Coronary artery (tissue), 2 donors: ENCODE measurements around the gene PDE2A.

Source experiments
- DNase-seq: peaks from one replicate; pipeline ENCODE4 v3.0.0-alpha.2; 2017; ENCODE audit warnings: low spot score
- H3K27ac ChIP-seq, 2 donors: fragments of 200-600 bp; sonication (generic); one replicate each; pipeline ENCODE4 v1.5.1; 2016 to 2019
- H3K4me3 ChIP-seq: fragments of 200-600 bp; sonication (generic); 2 replicates; pipeline ENCODE4 v1.5.1; 2016; ENCODE audit warnings: mild to moderate bottlenecking, moderate library complexity
- CTCF ChIP-seq: fragments of 200-600 bp; sonication (generic); IDR thresholded peaks from one replicate; pipeline ENCODE4 v1.5.1; 2019; ENCODE audit warnings: antibody characterized with exemption

Gene PDE2A

DNA sequence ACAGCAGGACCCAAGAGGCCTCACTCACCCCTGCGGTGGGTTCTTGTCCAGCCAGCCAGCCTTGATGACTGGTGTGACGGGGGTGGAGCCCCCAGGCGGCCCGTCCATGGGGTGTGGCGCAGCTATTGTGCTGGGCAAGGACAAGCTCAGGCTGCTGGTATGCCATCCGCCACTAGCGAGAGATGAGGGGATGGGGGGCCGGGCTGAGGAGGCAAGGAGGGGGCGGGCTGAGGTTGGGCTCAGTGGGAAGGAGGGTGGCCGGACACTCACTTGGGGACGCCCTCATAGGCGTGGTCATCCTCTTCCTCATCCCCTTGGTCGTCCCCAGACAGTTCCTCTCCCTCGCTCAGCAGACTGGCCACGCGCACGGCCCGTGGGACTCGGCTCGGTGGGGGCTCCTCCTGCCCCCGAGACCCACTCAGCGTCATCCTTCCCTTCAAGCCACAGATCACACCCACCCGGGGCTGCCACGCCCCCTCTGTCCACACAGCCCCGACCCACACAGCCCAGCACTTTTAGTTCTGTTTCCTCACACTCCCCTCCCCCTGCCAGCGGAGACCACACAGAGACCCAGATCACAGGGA lies 38.0 kb upstream of the PDE2A start:
- H3K27ac ChIP-seq: peak overlapping the region in 1 of 2 donors; percentile 62

GRCh38 chr11:72711141-72711540 lies 36.9 kb upstream of the PDE2A start:
- DNase-seq: no peak
- H3K27ac ChIP-seq: no peak overlapping the region
- TF ChIP-seq CTCF: no peak
- no peak overlapping the region for H3K4me3 ChIP-seq

More for the DNA sequence above, 38.0 kb upstream of the PDE2A start:
- no peak for DNase-seq
- H3K4me3 ChIP-seq: no peak overlapping the region
- no peak for TF ChIP-seq CTCF

DNA sequence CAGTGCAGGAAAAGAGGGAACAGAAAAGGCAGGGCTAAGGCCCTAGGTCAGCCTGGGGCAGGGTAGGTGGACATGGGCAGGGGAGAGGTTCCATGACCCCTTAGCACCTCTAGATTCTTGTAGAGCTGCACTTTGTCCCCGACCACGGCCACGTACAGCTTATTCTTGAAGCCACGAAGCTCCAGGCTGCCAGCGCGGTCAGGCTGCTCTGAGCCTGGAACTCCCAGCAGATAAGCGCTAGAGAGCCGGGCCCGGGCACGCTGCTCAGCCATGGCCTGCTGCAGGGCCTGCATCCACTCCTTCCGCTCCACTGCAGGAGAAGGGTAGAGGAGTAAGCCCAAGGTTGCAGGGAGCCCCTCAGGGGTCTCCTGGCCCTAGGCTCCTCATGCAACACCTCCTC lies 36.1 kb upstream of the PDE2A start:
- Histone ChIP-seq H3K4me3 (no peak overlapping the region), H3K27ac (no peak overlapping the region)
- no peak for DNase-seq
- no peak for TF ChIP-seq CTCF

DNA sequence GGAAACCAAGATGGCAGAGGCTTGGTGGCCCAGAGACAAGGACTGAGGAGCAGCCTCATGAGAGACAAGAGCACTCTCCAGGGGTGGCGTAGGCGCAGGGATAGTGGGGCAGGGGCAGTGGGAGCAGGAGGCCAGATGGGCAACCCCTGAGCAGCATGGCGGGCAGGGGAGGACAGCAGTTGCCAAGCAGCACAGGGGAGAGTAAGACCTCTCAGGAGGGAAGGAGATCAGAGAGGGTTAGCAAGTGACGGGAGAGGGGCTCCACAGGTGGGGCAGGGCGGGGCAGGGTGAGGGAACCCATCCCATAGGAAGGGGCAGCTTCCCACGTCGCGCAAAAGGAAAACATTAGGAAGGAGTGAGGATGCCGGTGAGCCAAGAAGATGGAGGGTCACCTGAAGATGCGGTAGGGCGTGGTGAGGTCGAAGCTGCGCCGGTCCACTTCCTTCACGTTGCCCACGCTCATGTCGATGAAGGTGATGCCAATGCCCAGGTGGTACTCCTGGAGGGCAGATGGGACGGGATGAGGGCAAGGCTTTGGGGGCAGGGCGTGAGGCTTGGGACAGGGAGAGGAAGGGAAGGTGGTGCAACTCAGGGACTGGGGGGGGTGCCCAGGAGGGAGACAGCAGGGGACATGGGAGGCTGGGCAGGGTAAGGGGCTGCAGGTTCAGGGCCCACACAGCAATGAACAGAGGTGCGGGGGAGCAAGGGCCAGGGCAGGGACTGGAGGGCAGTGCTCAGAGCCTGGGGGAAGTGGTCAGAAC lies 35.4 kb upstream of the PDE2A start:
- H3K4me3 ChIP-seq: no peak overlapping the region
- no peak overlapping the region for H3K27ac ChIP-seq
- TF ChIP-seq CTCF: no peak
- DNase-seq: no peak

GRCh38 chr11:72707032-72707431 lies 32.8 kb upstream of the PDE2A start:
- TF ChIP-seq CTCF: no peak
- Histone ChIP-seq H3K27ac (no peak overlapping the region), H3K4me3 (no peak overlapping the region)
- no peak for DNase-seq

GRCh38 chr11:72706579-72706978 lies 32.4 kb upstream of the PDE2A start:
- no peak for TF ChIP-seq CTCF
- Histone ChIP-seq H3K4me3 (no peak overlapping the region), H3K27ac (no peak overlapping the region)
- no peak for DNase-seq
